ENCODE results near the gene EDRF1.
"Not testable (repeated sequence)": the region's sequence is repeated elsewhere in the genome, so short reads cannot be mapped to it uniquely, and the experiment has no call there.

Gene EDRF1

GRCh38 chr10:125711110-125711750, 8.3 kb upstream of the EDRF1 start:
- DNase-seq (ENCODE audit: insufficient read length, low spot score) (no peak), FAIRE-seq (no peak)
- no peak for TF ChIP-seq CTCF (IDR thresholded peaks at IDR 0.05; ENCODE audit: insufficient read depth, missing control alignments)

GRCh38 chr10:125714728-125715127, 4.8 kb upstream of the EDRF1 start:
- DNase-seq (ENCODE audit: insufficient read length, low spot score); FAIRE-seq: not testable (repeated sequence)

GRCh38 chr10:125720002-125720382, 483 bp downstream of the EDRF1 start:
- no peak for DNase-seq (ENCODE audit: insufficient read length, low spot score)
- TF ChIP-seq CTCF (IDR thresholded peaks at IDR 0.05; ENCODE audit: insufficient read depth, missing control alignments): no peak
- no peak for FAIRE-seq

- no peak for TF ChIP-seq CTCF (IDR thresholded peaks at IDR 0.05; ENCODE audit: insufficient read depth, missing control alignments)
Observed at GRCh38 chr10:125721035-125721434, 1.5 kb downstream of the EDRF1 start.

GRCh38 chr10:125722811-125723210, 3.3 kb downstream of the EDRF1 start:
- no peak for DNase-seq (ENCODE audit: insufficient read length, low spot score)
- no peak for FAIRE-seq

More at GRCh38 chr10:125721035-125721434, 1.5 kb downstream of the EDRF1 start:
- DNase-seq (ENCODE audit: insufficient read length, low spot score) (no peak), FAIRE-seq (no peak)

GRCh38 chr10:125726914-125727313, 7.4 kb downstream of the EDRF1 start:
- no peak for FAIRE-seq
- TF ChIP-seq CTCF (IDR thresholded peaks at IDR 0.05; ENCODE audit: insufficient read depth, missing control alignments): no peak
- DNase-seq (ENCODE audit: insufficient read length, low spot score): no peak

More at GRCh38 chr10:125722811-125723210, 3.3 kb downstream of the EDRF1 start:
- no peak for TF ChIP-seq CTCF (IDR thresholded peaks at IDR 0.05; ENCODE audit: insufficient read depth, missing control alignments)

- no peak for TF ChIP-seq CTCF (IDR thresholded peaks at IDR 0.05; ENCODE audit: insufficient read depth, missing control alignments)
- DNase-seq (ENCODE audit: insufficient read length, low spot score): no peak
- FAIRE-seq: no peak
Observed at GRCh38 chr10:125727436-125727835, 7.9 kb downstream of the EDRF1 start.

GRCh38 chr10:125734148-125734547, 14.6 kb downstream of the EDRF1 start:
- FAIRE-seq (no peak), DNase-seq (ENCODE audit: insufficient read length, low spot score) (no peak)
- no peak for TF ChIP-seq CTCF (IDR thresholded peaks at IDR 0.05; ENCODE audit: insufficient read depth, missing control alignments)
